B cell (primary cell): ENCODE results near the gene PSMD3.

Source experiments
- CTCF ChIP-seq: fragments of 200-600 bp; IDR thresholded peaks from one replicate; pipeline ENCODE4 v1.8.0; 2022; ENCODE audit warnings: antibody characterized with exemption, mild to moderate bottlenecking
- EZH2 ChIP-seq: IDR thresholded peaks from 2 replicates; pipeline ENCODE4 v1.6.1; 2012; ENCODE audit warnings: borderline replicate concordance, low read depth, mild to moderate bottlenecking, moderate library complexity, low read length; ENCODE audit not compliant: insufficient read depth, poor library complexity, severe bottlenecking

- TF ChIP-seq CTCF (no peak), EZH2 (no peak)
Measured at GRCh38 chr17:40031706-40032105, 51.1 kb downstream of the PSMD3 start.
